Fibroblast of lung (primary cell): ENCODE data around the gene CMTM4. TPM values are rescaled to one million over a fixed set of nuclear protein-coding genes. Genes with fewer than 3 reads are reported as not detected.
A peak's percentile ranks its signal among the peaks of the same experiment; 100 is the strongest.

Experiments used
- DNase-seq, 2 donors: peaks; one replicate each; pipeline versions ENCODE4 v3.0.0 to v3.0.0-alpha.2; 2010; ENCODE audit warnings: low read depth in 2 of 2
- H2AFZ ChIP-seq: 2 replicates; pipeline ENCODE4 v1.5.1; 2012; ENCODE audit warnings: low read length, control low read depth, inconsistent platforms
- H3K27ac ChIP-seq: 2 replicates; pipeline ENCODE4 v1.5.1; 2011; ENCODE audit warnings: low read length, control low read depth; ENCODE audit not compliant: insufficient read depth
- H3K27me3 ChIP-seq: 2 replicates; pipeline ENCODE4 v1.5.1; 2011; ENCODE audit warnings: mild to moderate bottlenecking, low read length; ENCODE audit not compliant: control insufficient read depth, insufficient read depth
- H3K36me3 ChIP-seq: 2 replicates; pipeline ENCODE4 v1.5.1; 2011; ENCODE audit warnings: low read length; ENCODE audit not compliant: control insufficient read depth, insufficient read depth
- H3K4me1 ChIP-seq: 2 replicates; pipeline ENCODE4 v1.5.1; 2011; ENCODE audit warnings: low read length; ENCODE audit not compliant: control insufficient read depth, insufficient read depth; ENCODE audit errors: extremely low read depth
- H3K4me2 ChIP-seq: 2 replicates; pipeline ENCODE4 v1.5.1; 2011; ENCODE audit warnings: low read length, control low read depth; ENCODE audit not compliant: insufficient read depth; ENCODE audit errors: extremely low read depth
- H3K4me3 ChIP-seq, 4 experiments: fragments of 200-600 bp in 1 of 4; sonication (generic) in 1 of 4; replicated peaks in 1 of 4; 2 replicates each; pipeline ENCODE4 v1.5.1; 2011 to 2016; ENCODE audit warnings: low read length in 4 of 4, low read depth in 3 of 4, mild to moderate bottlenecking in 3 of 4, control low read depth in 2 of 4, inconsistent platforms in 1 of 4, mixed read lengths in 1 of 4; ENCODE audit not compliant: insufficient read depth in 1 of 4; ENCODE audit errors: control extremely low read depth in 1 of 4
- H3K79me2 ChIP-seq: 2 replicates; pipeline ENCODE4 v1.5.1; 2012; ENCODE audit warnings: mild to moderate bottlenecking, low read length, inconsistent platforms; ENCODE audit not compliant: control insufficient read depth, insufficient read depth
- H3K9ac ChIP-seq: 2 replicates; pipeline ENCODE4 v1.5.1; 2011; ENCODE audit warnings: mild to moderate bottlenecking, low read length, control low read depth; ENCODE audit not compliant: insufficient read depth
- H3K9me3 ChIP-seq: 2 replicates; pipeline ENCODE4 v1.5.1; 2012; ENCODE audit warnings: low read depth, low read length; ENCODE audit not compliant: control insufficient read depth, insufficient read depth
- H4K20me1 ChIP-seq: 2 replicates; pipeline ENCODE4 v1.5.1; 2011; ENCODE audit warnings: low read length; ENCODE audit not compliant: control insufficient read depth, insufficient read depth; ENCODE audit errors: extremely low read depth
- CTCF ChIP-seq, 2 donors: IDR thresholded peaks in 1 of 2; conservative IDR thresholded peaks in 1 of 2; 1 replicate in 1 of 2; 2 replicates in 1 of 2; pipeline ENCODE4 v1.5.1; 2011 to 2012; ENCODE audit warnings: low read length in 2 of 2, control low read depth in 1 of 2, inconsistent platforms in 1 of 2, low read depth in 1 of 2, mild to moderate bottlenecking in 1 of 2
- EZH2 ChIP-seq: IDR thresholded peaks from 2 replicates; pipeline ENCODE4 v1.5.1; 2012; ENCODE audit warnings: low read length, control low read depth, mild to moderate bottlenecking; ENCODE audit errors: missing control alignments
- polyA minus RNA-seq: library from RNA; depleted of rRNA, polyadenylated mRNA; stranded (reverse); fragments of >200 nt; gene quantifications from 2 replicates; pipeline ENCODE4 v1.2.3, GENCODE V29; 2011; ENCODE audit warnings: low replicate concordance
- polyA plus RNA-seq, 2 donors: library from polyadenylated mRNA; depleted of rRNA in 1 of 2; stranded (reverse) in 1 of 2; unstranded in 1 of 2; fragments of >200 nt; gene quantifications; 2 replicates each; pipeline ENCODE4 v1.2.1, GENCODE V29; 2011 to 2012; ENCODE audit warnings: missing spikeins in 1 of 2
- total RNA-seq: library from RNA; depleted of rRNA; stranded (reverse); fragments of >200 nt; gene quantifications from 2 replicates; pipeline ENCODE4 v1.2.1, GENCODE V29; 2014

The CMTM4 gene
- 6.9 and 10.2 TPM in 2 replicates for total RNA-seq
- polyA plus RNA-seq: 6.9 and 12.8 TPM in 2 replicates
- 5.4 and 10.5 TPM in 2 replicates for polyA plus RNA-seq (2012)
- polyA minus RNA-seq: 10.2 and 18.7 TPM in 2 replicates

- Histone ChIP-seq H2AFZ (peak within 1 kb of the TSS; percentile 78), H3K4me2 (peak within 1 kb of the TSS; percentile 94), H4K20me1 (no peaks in the 10 kb centered on the region)
Observed at GRCh38 chr16:66696669-66697630, at the start of gene CMTM4. Gene CMTM4 (minus strand): TSS chr16:66696743. CDS start chr16:66696525, 218 bp downstream.

DNA sequence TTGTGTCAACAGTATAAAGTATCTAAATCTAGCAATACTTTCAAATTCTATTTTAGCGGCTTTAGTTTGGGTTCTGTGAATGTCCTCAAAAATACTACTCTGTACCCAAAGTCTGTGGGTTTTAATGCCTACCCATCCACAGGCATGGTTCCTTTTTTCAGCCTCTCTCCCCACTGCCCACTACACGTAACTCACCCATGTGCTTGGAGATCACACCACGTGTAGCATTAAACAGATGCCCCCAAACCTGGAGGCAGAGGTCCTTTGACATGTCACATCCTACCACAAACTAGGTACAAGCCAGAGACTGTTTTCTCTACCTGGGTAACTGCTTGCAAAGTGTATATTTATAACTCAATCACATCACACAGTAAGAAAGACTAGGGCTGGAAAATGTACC lies 49.5 kb upstream of the CMTM4 start:
- peaks cover 68% of the 10 kb centered on the region for H3K79me2 ChIP-seq
- no peak overlapping the region for H3K9ac ChIP-seq

More at GRCh38 chr16:66696669-66697630, at the start of gene CMTM4:
- H3K27me3 ChIP-seq: no peaks in the 10 kb centered on the region
- peak; percentile 78 to 79 for DNase-seq
- peak within 1 kb of the TSS; percentile 8 for H3K27ac ChIP-seq
- H3K79me2 ChIP-seq: no peaks in the 10 kb centered on the region
- no peak for TF ChIP-seq CTCF (conservative IDR thresholded peaks at IDR 0.05 in 1 of 2, IDR thresholded peaks at IDR 0.05 in 1 of 2; ENCODE audit: low read depth in 1 of 2, low read length in 2 of 2)
- no peak for TF ChIP-seq EZH2
- H3K4me1 ChIP-seq: no peaks in the 10 kb centered on the region
- H3K9ac ChIP-seq: peak within 1 kb of the TSS; percentile 59
- peak within 1 kb of the TSS; percentile 53 to 66 (median 62) for H3K4me3 ChIP-seq
- H3K9me3 ChIP-seq: no peaks in the 10 kb centered on the region
- no peaks in the 10 kb centered on the region for H3K36me3 ChIP-seq

DNA sequence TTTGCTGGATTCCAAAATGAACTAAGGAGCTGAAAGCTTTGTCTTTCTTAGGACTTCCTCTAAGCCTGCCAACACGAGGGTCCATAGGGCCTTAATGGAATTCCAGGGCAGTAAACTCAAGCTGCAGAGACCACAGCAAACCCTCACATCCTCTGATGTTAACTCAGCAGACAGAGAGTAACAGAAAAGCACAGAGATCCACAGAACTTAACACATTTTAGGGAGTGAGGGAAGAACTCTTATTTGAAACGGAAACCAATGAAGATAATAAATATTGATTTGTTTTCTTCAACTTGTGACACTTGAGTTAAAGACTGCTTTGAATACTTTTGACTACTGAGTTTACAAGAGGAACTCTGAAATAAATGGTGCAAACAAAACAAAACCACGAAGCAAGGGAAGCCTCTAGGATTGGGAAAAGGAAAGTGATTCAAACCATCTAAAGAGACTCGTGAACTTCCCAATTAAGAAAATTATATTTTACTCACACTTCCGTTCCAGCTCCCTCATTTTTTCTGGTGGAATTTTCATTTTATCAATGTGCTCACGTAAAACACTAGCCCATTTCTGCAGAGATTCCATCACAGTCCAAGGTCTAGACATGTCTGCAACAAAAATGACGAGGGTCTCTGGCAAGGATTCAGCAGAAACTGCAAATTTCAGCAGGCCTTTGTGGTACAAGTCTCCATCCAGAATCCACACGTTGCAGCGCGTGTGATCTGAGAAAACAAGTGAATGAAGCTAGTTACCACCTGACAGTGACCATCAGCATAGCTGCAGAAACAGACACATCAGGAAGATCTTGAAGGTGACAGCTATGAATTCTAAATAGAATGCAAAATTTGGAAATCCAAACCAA lies 45.6 kb upstream of the CMTM4 start:
- peak overlapping the region; percentile 44 for H3K27ac ChIP-seq
- H3K4me2 ChIP-seq: peak overlapping the region; percentile 3
- no peaks in the 10 kb centered on the region for H4K20me1 ChIP-seq
- H2AFZ ChIP-seq: no peak overlapping the region
- H3K4me1 ChIP-seq: peaks cover 16% of the 10 kb centered on the region
- H3K9me3 ChIP-seq: no peaks in the 10 kb centered on the region
- H3K9ac ChIP-seq: no peak overlapping the region
- peaks cover 14% of the 10 kb centered on the region for H3K36me3 ChIP-seq
- peak in 1 of 2 donors; percentile 72 for DNase-seq
- TF ChIP-seq CTCF (conservative IDR thresholded peaks at IDR 0.05 in 1 of 2, IDR thresholded peaks at IDR 0.05 in 1 of 2; ENCODE audit: low read depth in 1 of 2, low read length in 2 of 2) (no peak), EZH2 (no peak)
- H3K79me2 ChIP-seq: peaks cover 60% of the 10 kb centered on the region
- no peaks in the 10 kb centered on the region for H3K27me3 ChIP-seq
- H3K4me3 ChIP-seq: no peak overlapping the region

More for the DNA sequence above, 49.5 kb upstream of the CMTM4 start:
- H3K4me1 ChIP-seq: peaks cover 12% of the 10 kb centered on the region
- no peak overlapping the region for H3K4me2 ChIP-seq
- TF ChIP-seq EZH2: no peak
- no peak overlapping the region for H3K27ac ChIP-seq
- H2AFZ ChIP-seq: no peak overlapping the region
- H3K4me3 ChIP-seq: no peak overlapping the region
- no peak for DNase-seq
- H3K9me3 ChIP-seq: no peaks in the 10 kb centered on the region
- no peaks in the 10 kb centered on the region for H4K20me1 ChIP-seq
- no peaks in the 10 kb centered on the region for H3K27me3 ChIP-seq
- H3K36me3 ChIP-seq: peaks cover 6% of the 10 kb centered on the region
